HEK293 (cell line): Measurements from ENCODE around the gene SYTL3.

Experiments used
- ZNF138 ChIP-seq: fragments of 450-650 bp; formaldehyde crosslinking; IDR thresholded peaks from 2 replicates; pipeline ENCODE4 v1.5.1; 2016; ENCODE audit warnings: missing biosample characterization, missing genetic modification characterization, borderline replicate concordance
- ZNF292 ChIP-seq: fragments of 450-650 bp; formaldehyde crosslinking; IDR thresholded peaks from 2 replicates; pipeline ENCODE4 v1.5.1; 2016; ENCODE audit warnings: low read depth, missing biosample characterization, missing genetic modification characterization, borderline replicate concordance
- ZNF391 ChIP-seq: fragments of 450-650 bp; formaldehyde crosslinking; IDR thresholded peaks from 2 replicates; pipeline ENCODE4 v1.5.1; 2016; ENCODE audit warnings: low read depth, missing biosample characterization, missing genetic modification characterization, borderline replicate concordance
- TF ChIP-seq, protein P1 (sequence below): fragments of 450-650 bp; formaldehyde crosslinking; IDR thresholded peaks from 2 replicates; pipeline ENCODE4 v1.5.1; 2016; ENCODE audit warnings: missing biosample characterization, missing genetic modification characterization

DNA sequence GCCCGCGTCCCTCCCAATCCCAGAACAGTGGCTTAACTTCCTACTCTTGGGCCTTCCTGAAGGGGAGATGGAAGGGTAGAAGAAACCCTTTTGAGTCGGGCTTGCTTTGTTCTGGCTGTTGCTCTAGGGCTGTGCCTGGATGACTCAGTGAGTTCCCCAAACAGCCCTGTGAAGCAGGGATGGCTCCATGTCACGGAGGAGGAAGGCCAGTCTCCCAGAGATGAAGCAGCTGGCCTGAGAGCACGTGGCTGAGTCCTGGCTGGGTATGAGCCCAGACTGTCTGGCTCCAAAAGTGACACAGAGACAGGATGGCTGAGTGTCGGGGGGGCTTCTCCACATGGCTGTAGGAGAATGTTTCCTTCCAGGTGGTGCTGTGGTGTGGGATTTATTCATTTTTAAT is 4.6 kb downstream of the SYTL3 start:
- TF ChIP-seq, protein P1, sequence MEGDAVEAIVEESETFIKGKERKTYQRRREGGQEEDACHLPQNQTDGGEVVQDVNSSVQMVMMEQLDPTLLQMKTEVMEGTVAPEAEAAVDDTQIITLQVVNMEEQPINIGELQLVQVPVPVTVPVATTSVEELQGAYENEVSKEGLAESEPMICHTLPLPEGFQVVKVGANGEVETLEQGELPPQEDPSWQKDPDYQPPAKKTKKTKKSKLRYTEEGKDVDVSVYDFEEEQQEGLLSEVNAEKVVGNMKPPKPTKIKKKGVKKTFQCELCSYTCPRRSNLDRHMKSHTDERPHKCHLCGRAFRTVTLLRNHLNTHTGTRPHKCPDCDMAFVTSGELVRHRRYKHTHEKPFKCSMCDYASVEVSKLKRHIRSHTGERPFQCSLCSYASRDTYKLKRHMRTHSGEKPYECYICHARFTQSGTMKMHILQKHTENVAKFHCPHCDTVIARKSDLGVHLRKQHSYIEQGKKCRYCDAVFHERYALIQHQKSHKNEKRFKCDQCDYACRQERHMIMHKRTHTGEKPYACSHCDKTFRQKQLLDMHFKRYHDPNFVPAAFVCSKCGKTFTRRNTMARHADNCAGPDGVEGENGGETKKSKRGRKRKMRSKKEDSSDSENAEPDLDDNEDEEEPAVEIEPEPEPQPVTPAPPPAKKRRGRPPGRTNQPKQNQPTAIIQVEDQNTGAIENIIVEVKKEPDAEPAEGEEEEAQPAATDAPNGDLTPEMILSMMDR (tag by site-specific recombination) = no peak
- TF ChIP-seq ZNF391 (tag by site-specific recombination) (no peak), ZNF292 (tag by site-specific recombination) (no peak), ZNF138 (tag by site-specific recombination) (no peak)
